HG03097 (cell line): Measurements from ENCODE around the gene CLK2.
A peak's percentile ranks its signal among the peaks of the same experiment; 100 is the strongest.
"Not testable (repeated sequence)": the region's sequence is repeated elsewhere in the genome, so short reads cannot be mapped to it uniquely, and the experiment has no call there.

Experiments
- ATAC-seq: cut with Tn5 transposase; IDR thresholded peaks from one replicate; pipeline ENCODE4 v1.9.1; 2021; ENCODE audit not compliant: unreplicated experiment, low FRiP score

CLK2 gene

DNA sequence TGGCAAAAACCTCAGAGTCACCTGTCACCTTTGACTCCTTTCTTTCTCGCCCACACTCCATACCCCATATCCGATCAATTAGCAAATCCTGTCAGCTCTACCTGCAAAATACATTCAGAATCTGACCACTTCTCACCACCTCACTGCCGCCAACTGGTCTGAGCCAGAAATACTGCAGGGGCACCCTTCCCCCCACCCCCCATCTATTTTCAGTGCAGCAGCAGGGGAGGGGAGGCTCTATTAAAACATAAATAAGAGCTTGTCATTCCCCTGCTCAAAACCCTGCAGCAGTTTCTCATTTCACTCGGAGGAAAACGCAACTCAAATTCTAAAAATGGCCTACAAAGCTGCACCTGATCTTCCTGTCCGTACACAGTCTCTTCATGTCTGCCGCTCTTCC, 24.1 kb upstream of the CLK2 start:
- no peak for ATAC-seq

DNA sequence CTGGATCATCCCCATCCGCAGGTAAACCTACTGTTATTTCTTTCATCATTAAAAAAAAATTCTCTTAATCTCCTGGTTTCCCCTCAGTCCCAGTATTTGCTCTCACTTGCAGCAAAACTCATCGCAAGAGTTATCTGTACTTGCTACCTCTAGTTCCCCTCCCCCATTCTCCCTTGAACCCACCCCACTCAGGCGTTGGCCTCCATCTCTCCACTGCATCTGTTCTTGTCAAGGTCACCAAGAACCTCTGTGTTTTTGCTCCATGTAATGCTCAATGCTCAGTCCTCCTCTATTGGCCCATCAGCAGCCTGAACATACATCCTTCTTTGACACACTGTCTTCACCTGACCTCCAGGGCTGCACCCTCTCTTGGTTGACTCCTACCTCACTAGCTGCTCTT, 23.4 kb upstream of the CLK2 start:
- ATAC-seq, result no peak

DNA sequence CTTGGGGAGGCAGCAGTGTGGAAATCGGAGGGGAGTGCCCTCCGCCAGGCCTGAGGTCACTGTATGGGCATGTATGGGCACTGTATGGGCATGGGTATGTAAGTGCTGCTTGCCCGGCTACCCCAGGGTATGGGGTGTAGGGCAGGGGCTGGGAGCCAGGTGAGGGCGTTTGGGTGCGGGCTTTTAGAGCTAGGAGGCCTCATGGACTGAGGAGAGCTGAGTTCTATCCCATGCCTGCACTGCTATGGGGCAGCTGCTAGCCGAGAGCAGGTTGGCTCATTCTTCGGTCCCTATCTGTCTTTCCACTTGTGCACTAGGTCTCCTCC, 22.6 kb upstream of the CLK2 start:
- no peak for ATAC-seq

DNA sequence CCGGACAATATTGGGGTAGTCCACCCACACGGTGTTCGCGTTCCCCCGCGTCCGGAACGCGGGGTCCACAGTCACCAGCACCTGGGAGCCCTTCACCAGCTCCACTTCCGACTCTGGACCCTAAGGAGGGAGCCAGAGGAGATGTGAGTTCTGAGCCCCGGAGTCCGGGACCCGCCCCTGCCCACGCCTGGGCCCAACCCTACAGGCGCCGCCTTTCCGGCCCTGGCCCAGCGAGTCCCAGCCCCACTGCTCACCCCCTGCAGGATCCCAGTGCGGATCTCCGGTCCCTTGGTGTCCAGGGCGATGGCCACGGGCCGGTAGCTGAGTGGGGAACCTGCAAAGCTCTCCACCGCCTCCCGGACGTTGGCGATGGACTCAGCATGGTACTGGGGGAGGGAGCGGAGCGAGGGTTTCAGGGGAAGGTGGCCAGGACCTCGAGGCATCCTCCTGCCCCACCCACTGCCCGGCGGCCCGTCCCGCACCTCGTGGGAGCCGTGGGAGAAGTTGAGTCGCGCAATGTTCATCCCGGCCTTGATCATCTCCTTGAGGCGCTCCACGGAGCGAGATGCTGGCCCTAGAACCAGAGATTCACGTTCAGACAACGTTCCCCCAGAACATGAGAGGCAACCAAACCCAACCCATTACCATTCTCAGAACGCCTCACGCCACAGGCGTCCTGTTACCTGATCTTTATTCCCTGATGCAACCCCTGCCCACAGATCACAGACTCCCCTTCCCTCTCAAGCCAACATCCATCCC, 22.1 kb upstream of the CLK2 start:
- no peak for ATAC-seq

DNA sequence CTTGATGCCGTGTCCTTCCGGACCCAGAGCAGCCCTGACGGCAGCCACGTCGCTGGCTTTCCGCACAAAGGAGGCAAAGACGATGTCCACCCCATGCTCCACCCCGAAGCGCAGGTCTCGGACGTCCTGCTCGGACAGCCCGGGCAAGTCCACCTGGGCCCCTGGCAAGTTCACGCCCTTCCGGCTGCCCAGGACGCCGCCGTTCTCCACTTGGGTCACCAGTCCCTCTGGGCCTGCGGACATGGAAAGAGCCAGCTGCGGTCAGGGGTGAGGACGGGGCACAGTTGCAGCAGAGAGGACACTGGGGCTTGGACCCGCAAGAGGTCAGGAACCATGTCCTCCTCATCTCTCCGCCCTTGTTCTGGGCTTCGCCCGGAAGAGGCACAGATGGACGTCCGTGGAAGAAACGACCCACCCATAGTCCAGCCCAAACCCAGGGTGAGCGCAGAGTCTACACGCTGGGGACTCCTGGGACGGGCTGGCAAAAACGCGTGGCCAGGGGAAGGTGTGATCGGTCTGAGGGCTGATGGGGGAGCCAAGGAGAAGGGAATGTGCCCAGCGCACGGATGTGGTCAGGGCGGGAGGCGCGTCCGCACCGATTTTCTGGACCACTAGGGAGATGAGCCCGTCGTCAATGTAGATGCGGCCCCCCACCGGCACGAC, 21.3 kb upstream of the CLK2 start:
- no peak for ATAC-seq

DNA sequence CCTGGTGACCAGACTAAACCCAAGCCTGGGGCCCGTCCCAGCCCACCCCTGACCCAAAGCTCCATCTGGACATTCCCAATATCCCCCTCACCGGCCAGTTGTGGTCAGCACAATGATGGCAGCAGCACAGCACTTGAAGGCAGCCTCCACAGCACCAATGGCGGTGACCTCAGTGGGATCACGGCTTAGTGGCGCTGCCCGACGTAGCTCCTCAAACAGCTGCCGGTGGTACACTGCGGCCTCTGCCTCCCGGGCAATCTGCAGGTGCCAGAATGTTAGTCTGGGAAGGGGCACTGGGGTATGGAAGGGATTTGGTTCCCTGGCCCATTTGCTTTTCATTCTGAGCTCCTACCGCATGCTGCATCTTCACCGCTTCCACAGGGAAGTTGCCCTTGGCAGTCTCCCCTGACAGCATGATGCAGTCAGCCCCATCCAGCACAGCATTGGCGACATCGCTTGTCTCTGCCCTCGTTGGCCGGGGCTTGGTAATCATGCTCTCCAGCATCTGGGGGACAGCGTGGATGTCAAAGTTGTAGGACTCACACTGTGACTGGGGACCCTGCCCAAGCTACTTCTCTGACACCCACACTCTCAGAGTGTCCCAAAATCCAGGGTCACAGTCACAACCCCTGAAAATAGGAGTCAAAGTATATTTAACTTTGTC, 19.9 kb upstream of the CLK2 start:
- no peak for ATAC-seq

DNA sequence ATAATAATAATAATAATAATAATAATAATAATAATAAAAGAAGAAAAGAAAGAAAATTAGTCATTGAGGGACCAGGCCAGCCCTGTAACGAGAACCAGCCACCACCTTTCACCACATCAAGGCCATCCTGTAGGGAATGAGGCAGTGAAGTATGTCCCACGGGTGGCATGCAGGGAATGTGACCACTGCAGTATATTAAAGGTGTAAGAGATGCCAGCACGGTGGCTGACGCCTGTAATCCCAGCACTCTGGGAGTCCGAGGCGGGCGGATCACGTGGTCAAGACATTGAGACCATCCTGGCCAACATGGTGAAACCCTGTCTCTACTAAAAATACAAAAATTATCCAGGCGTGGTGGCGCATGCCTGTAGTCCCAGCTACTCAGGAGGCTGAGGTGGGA, 17.7 kb upstream of the CLK2 start:
- not testable (repeated sequence) for ATAC-seq

DNA sequence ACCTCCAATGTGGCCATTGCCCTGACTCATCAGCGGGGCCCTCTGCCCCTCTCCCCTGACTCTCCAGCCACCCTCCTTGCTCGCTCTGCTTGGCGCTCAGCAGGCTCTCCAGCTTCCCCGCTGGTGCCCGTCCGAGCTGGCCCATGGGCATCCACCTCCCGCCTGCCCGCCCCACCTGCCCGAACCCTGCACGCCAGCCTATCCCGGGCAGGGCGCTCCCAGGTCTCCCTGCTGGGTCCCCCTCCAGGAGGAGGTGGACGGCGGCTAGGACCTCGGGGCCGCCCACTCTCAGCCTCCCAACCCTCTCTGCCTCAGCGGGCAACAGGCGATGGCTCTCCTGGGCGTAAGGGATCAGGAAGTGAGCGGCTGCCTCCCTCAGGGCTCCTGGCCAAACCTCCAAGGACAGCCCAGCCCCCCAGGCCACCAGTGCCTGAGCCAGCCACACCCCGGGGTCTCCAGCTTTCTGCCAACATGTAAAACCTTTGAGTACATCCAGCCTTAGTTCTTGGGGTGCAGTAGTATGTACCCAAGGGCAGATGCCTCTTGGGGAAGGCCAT, 14.8 kb upstream of the CLK2 start:
- ATAC-seq, result no peak

DNA sequence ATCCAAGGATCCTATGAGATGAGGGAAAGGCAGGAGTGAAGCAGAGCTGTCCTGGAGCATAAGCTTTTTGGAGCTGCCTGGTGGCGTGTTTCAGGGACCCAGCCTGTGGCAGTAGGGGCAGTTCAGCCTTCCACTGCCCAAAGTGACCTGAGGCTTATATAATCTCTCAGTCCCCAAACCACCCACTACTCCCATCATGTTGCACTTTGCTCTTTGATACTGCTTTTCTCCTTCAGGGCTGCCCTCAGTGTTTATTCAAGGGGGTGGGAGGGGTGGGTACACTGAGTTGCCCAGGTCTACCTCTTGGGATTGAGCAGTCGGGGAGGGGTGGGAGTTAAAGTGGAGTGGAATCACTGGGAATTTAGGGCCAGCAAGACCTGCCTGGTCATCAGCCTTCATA, 13.2 kb upstream of the CLK2 start:
- no peak for ATAC-seq

DNA sequence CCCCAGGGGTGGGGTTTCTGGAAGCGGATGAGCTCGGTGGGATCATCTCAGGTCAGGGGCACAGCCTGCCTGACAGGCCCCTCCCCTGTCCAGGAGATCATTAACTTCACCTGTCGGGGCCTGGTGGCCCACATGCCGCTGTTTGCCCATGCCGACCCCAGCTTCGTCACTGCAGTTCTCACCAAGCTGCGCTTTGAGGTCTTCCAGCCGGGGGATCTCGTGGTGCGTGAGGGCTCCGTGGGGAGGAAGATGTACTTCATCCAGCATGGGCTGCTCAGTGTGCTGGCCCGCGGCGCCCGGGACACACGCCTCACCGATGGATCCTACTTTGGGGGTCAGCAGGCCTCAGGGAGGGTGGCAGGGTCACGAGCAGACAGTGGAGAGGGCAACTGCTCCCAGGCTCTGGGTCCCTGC, 12.3 kb upstream of the CLK2 start:
- ATAC-seq, result no peak

DNA sequence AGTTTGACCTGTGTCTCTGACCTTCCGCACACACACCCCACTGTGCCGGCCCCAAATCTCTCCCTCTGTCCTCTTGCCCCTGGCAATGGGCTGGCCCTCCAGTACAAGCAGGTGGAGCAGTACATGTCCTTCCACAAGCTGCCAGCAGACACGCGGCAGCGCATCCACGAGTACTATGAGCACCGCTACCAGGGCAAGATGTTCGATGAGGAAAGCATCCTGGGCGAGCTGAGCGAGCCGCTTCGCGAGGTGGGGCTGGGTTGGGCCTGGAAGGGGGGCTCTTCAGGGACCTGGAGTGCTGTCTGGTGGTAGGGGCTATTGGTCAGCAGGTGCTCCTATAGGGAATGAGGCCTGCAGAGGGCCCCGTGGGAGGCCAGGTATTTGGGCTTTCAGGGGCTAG, 11.8 kb upstream of the CLK2 start:
- ATAC-seq, result no peak

DNA sequence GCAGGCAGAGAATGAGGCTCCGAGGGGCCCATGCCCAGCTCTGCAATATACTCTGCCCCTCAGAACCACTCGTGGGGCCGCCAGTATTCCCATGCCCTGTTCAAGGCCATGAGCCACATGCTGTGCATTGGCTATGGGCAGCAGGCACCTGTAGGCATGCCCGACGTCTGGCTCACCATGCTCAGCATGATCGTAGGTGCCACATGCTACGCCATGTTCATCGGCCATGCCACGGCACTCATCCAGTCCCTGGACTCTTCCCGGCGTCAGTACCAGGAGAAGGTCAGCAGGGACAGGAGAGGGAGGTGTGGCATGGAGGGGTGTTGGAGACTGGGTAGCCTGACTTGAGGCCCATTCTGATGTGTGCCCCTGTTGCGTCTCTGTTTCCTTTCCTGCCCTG, 11.2 kb upstream of the CLK2 start:
- ATAC-seq, result no peak

DNA sequence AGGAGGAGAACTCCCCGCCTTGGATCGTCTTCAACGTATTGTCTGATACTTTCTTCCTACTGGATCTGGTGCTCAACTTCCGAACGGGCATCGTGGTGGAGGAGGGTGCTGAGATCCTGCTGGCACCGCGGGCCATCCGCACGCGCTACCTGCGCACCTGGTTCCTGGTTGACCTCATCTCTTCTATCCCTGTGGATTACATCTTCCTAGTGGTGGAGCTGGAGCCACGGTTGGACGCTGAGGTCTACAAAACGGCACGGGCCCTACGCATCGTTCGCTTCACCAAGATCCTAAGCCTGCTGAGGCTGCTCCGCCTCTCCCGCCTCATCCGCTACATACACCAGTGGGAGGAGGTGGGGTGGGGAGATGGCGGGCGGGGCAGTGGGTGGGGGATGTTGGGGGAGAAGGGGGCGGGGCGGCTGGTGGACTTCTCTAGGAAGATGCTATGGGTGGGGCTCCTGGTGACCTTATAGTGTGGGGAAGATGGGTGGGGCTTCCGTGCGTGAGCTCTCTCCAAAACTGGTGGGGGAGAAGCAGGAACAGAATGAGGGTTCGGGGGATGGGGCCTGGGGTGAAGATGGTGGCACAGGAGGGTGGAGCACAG, 9.3 kb upstream of the CLK2 start:
- no peak for ATAC-seq

DNA sequence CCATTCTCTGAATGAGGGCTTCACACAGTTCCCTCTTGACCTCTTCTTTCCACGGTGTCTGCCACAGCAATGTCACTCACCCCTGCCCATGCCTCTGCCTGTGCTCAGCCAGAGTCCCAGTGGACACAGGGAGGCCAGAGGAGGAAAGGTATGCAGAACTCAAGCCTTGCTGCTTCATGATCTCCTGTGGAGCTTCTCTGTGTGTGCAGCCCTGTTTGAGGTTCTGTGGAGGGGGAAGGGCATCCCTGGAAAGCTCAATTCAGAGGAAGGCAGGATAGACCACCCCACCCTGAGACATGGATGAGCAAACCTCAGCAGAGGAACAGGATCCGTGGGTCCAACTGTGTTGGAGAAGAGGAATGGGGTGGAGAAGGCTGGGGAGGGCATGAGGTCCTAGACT, 6.0 kb upstream of the CLK2 start:
- no peak for ATAC-seq

DNA sequence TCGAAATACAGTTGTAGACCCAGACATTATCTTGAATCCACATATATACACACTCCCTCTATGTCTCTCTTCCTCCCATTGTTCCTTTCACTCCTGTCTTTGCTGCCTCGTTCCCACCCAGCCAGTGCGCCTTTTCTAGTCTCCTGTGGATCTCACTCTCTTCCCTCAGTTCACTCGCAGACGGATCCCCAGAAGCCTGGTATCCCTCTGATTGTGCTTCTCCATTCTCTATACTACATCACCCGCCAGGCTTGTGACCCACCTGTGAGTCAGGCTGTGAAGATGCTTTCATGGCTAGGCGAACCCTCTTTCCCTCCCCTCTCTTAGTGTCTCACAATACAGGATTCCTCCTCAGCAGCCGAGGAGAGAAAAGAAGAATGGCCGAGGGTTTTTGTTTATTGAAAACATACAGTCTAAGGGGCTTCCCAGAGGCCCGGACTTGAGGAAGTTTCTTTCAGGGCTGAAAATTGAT, 5.4 kb upstream of the CLK2 start:
- ATAC-seq, result no peak

DNA sequence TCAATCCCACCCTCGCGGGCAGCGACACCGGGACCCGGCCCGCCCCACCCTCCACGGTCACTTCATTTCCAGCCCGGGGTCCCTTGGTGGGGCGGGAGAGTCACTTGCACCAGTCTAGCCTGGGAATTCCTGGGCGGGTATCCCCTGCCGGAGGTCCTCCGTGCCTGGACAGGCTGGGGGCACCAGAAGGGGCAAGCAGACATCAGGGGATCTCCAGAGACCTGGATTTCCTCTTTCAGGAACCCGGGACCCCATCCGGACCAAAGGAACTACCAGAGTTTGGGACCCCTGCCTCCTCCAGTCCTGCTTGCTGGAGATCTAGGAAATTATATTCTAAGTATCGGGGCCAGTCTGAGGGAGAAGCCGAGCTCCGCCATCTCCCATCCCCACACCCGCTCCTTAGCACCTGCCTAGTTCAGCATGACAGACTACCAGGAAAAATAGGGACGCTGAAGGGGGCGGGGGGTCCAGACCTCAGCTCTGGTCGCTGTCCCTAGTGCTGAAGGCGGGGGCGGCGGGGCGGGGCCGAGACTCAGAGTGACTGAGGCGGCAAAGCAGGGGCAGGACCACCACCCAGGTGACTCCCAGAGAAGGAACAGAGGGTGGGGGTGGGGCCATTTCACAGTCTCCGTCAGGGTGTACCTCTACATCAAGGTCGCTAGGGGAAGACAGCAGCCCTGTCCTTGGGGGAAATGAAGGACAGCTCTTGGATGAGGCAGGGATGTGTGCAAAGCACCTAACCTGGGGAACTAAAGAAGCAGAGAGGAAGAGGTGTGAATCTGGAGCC, 4.8 kb upstream of the CLK2 start:
- ATAC-seq, result no peak

DNA sequence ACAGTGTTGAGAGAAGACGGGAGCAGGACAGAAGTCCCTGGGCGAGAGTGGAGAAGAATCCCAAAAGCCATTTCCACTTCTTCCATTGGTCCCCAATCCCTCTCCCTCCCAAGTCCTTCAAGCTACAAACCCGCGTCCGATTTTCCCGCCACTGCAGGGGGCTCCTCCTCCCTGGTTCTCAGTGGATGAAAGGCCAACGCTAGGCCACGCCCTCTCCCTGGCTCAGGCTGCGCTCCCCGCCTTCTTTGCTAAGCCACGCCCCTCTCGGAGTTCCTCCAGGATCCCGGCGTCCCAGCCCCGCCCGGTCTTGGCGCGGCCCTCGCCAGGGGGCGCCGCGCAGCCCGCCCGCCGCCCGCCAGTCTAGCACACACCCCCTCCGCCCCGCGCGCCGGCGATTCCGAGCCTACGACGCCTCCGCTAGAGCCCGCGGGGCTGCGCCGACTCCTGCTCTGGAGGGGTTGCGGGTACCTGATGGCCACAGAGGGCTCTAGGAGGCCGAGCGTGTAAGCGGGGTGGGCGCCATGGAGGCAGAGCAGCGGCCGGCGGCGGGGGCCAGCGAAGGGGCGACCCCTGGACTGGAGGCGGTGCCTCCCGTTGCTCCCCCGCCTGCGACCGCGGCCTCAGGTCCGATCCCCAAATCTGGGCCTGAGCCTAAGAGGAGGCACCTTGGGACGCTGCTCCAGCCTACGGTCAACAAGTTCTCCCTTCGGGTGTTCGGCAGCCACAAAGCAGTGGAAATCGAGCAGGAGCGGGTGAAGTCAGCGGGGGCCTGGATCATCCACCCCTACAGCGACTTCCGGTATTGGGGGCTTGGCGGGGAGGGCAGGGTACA, 4.0 kb upstream of the CLK2 start, which contains the start of gene HCN3:
Gene HCN3, plus strand, starts transcription at position 394 of the 832 bp plus-strand sequence. Its CDS starts 128 bp downstream, at position 522.
- peak; percentile 49 for ATAC-seq

DNA sequence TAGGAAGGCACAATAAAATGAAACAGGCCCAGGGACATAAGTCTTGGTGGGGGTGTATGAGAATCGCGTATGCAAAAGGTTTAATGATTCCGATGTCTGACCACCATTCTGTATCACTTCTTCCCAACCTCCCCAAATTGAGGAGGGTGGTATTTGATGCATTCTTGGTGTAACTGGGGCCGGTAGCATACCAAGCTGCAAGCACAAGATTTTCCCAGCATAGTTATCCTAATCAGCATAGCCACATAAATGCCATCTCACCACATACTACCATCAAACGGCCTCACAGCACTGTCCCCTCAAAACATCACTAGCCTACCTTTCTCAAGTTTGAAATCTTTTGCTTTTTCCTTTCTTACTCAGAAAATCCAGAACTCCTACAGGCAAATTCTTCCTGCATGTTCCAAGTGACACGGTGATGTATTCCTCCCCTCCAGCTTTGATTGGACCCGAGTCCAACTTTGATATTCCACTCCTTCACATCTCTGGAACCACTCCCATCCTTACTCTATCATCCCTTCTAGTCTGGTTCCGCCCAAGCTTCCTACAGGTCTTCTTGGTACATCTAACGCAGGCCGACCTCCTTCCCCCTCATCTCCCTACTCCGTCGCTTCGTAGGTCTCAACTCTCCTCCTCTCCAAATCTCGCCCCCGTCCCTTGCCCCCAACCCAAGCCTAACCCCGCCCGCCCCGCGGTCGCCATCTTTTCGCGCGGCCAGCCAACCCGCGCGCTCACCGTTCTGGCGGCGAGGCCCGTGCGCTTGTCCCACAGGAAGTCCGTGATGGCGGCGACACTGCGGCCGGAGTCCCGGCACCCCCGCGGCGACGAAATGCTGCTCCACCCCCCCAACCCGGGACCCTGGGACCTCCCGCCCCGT, 600 bp downstream of the CLK2 start:
- ATAC-seq, result peak; percentile 17
